HUES6 (cell line): ENCODE data around the gene KIR2DL3.
"Not testable (repeated sequence)": the region's sequence is repeated elsewhere in the genome, so short reads cannot be mapped to it uniquely, and the experiment has no call there.

Experiments used
- H3K27ac ChIP-seq: 2 replicates; pipeline ENCODE4 v1.7.0; 2013; ENCODE audit warnings: low read depth, mild to moderate bottlenecking, low read length, inconsistent platforms
- H3K27me3 ChIP-seq: 2 replicates; pipeline ENCODE4 v1.6.1; 2013; ENCODE audit warnings: low read length; ENCODE audit not compliant: control insufficient read depth, insufficient read depth
- H3K36me3 ChIP-seq: 2 replicates; pipeline ENCODE4 v1.6.1; 2013; ENCODE audit warnings: low read length; ENCODE audit not compliant: control insufficient read depth, insufficient read depth
- H3K4me1 ChIP-seq: 2 replicates; pipeline ENCODE4 v1.6.1; 2013; ENCODE audit warnings: low read length; ENCODE audit not compliant: control insufficient read depth, insufficient read depth
- H3K4me3 ChIP-seq: 2 replicates; pipeline ENCODE4 v1.5.1; 2013; ENCODE audit warnings: low read depth, low read length
- H3K9ac ChIP-seq: one replicate; pipeline ENCODE4 v1.6.1; 2013; ENCODE audit warnings: mild to moderate bottlenecking, low read length
- H3K9me3 ChIP-seq: 2 replicates; pipeline ENCODE4 v1.6.1; 2013; ENCODE audit warnings: low read depth, low read length; ENCODE audit not compliant: control insufficient read depth, insufficient read depth

The KIR2DL3 gene

GRCh38 chr19:54709956-54710355 lies 28.4 kb upstream of the KIR2DL3 start:
- H3K4me1 ChIP-seq, H3K4me3 ChIP-seq, H3K27me3 ChIP-seq, H3K36me3 ChIP-seq, H3K27ac ChIP-seq, H3K9ac ChIP-seq: not testable (repeated sequence)
- H3K9me3 ChIP-seq: peaks cover 46% of the 10 kb centered on the region; the same call in 1 of the 2 replicates

- Histone ChIP-seq H3K27me3 (no peaks in the 10 kb centered on the region; the same call in 1 of the 2 replicates), H3K4me1 (no peaks in the 10 kb centered on the region), H3K4me3 (no peak within 1 kb of the TSS), H3K9ac (no peak within 1 kb of the TSS), H3K36me3 (no peaks in the 10 kb centered on the region), H3K9me3 (peaks cover 77% of the 10 kb centered on the region), H3K27ac (no peak within 1 kb of the TSS)
These were observed 14.2 kb upstream of the KIR2DL3 start, which contains the start of gene KIR3DL3 for GRCh38 chr19:54724142-54724541. KIR3DL3 (plus strand) TSS chr19:54724442; CDS start chr19:54724497, 55 bp downstream.

- Histone ChIP-seq H3K4me1 (no peaks in the 10 kb centered on the region), H3K9ac (no peak overlapping the region), H3K36me3 (no peaks in the 10 kb centered on the region), H3K4me3 (no peak overlapping the region), H3K27me3 (peaks cover 3% of the 10 kb centered on the region; the same call in 1 of the 2 replicates), H3K9me3 (peaks cover 79% of the 10 kb centered on the region), H3K27ac (no peak overlapping the region)
These were observed 13.7 kb upstream of the KIR2DL3 start for GRCh38 chr19:54724644-54725043.

- Histone ChIP-seq H3K36me3 (no peaks in the 10 kb centered on the region), H3K27me3 (peaks cover 4% of the 10 kb centered on the region; the same call in 1 of the 2 replicates), H3K9me3 (peaks cover 77% of the 10 kb centered on the region), H3K27ac (no peak overlapping the region), H3K4me3 (no peak overlapping the region), H3K4me1 (no peaks in the 10 kb centered on the region), H3K9ac (no peak overlapping the region)
These were observed 13.0 kb upstream of the KIR2DL3 start for GRCh38 chr19:54725321-54725720.

- H3K4me1 ChIP-seq: no peaks in the 10 kb centered on the region
- no peaks in the 10 kb centered on the region for H3K36me3 ChIP-seq
- H3K27ac ChIP-seq: no peak overlapping the region
- no peak overlapping the region for H3K9ac ChIP-seq
- H3K9me3 ChIP-seq: peaks cover 78% of the 10 kb centered on the region; the same call in 1 of the 2 replicates
- H3K27me3 ChIP-seq: peaks cover 6% of the 10 kb centered on the region; the same call in 1 of the 2 replicates
- no peak overlapping the region for H3K4me3 ChIP-seq
These were observed 10.8 kb upstream of the KIR2DL3 start for GRCh38 chr19:54727562-54727961.

- Histone ChIP-seq H3K4me3 (no peak overlapping the region), H3K27me3 (peaks cover 10% of the 10 kb centered on the region; the same call in 1 of the 2 replicates), H3K9ac (no peak overlapping the region), H3K4me1 (no peaks in the 10 kb centered on the region), H3K27ac (no peak overlapping the region), H3K9me3 (peaks cover 80% of the 10 kb centered on the region; the same call in 1 of the 2 replicates), H3K36me3 (no peaks in the 10 kb centered on the region)
These were observed 10.1 kb upstream of the KIR2DL3 start for GRCh38 chr19:54728167-54728566.

GRCh38 chr19:54729416-54730188 lies 8.7 kb upstream of the KIR2DL3 start:
- H3K4me3 ChIP-seq: no peak overlapping the region
- H3K36me3 ChIP-seq: no peaks in the 10 kb centered on the region
- no peak overlapping the region for H3K27ac ChIP-seq
- peaks cover 12% of the 10 kb centered on the region; the same call in 1 of the 2 replicates for H3K27me3 ChIP-seq
- H3K9me3 ChIP-seq: peaks cover 78% of the 10 kb centered on the region; the same call in 1 of the 2 replicates
- H3K9ac ChIP-seq: no peak overlapping the region
- no peaks in the 10 kb centered on the region for H3K4me1 ChIP-seq

- Histone ChIP-seq H3K27me3 (peaks cover 12% of the 10 kb centered on the region; the same call in 1 of the 2 replicates), H3K36me3 (no peaks in the 10 kb centered on the region), H3K9ac (no peak overlapping the region), H3K9me3 (peaks cover 79% of the 10 kb centered on the region; the same call in 1 of the 2 replicates), H3K4me1 (no peaks in the 10 kb centered on the region), H3K4me3 (no peak overlapping the region), H3K27ac (no peak overlapping the region)
These were observed 7.1 kb upstream of the KIR2DL3 start for GRCh38 chr19:54731191-54731590.

GRCh38 chr19:54738715-54739114 lies 402 bp downstream of the KIR2DL3 start:
- Histone ChIP-seq H3K9ac (no peak overlapping the region), H3K36me3 (no peaks in the 10 kb centered on the region), H3K4me3 (no peak overlapping the region), H3K4me1 (no peaks in the 10 kb centered on the region), H3K27ac (no peak overlapping the region), H3K9me3 (peaks cover 60% of the 10 kb centered on the region; the same call in 1 of the 2 replicates), H3K27me3 (peaks cover under 1% of the 10 kb centered on the region; the same call in 1 of the 2 replicates)

GRCh38 chr19:54739587-54740497 lies 1.5 kb downstream of the KIR2DL3 start:
- Histone ChIP-seq H3K9me3 (peaks cover 55% of the 10 kb centered on the region; the same call in 1 of the 2 replicates), H3K9ac (no peak overlapping the region), H3K27me3 (no peaks in the 10 kb centered on the region; the same call in 1 of the 2 replicates), H3K27ac (no peak overlapping the region), H3K4me1 (no peaks in the 10 kb centered on the region), H3K36me3 (no peaks in the 10 kb centered on the region), H3K4me3 (no peak overlapping the region)
